Stimulated activated effector memory CD8-positive, alpha-beta T cell treated with anti-CD3 and anti-CD28 coated beads, Interleukin-12 subunit alpha, Interleukin-12 subunit beta, amount 100 ng/mL, for 72 hours (primary cell): ENCODE measurements around the gene UBE2D2.

Experiments used
- ATAC-seq: fragments of 150-1000 bp; cut with Tn5 transposase; 2 replicates; pipeline ENCODE4 v1.10.0; 2021
- DNase-seq, 2 donors: peaks; one replicate each; pipeline ENCODE4 v3.0.0; 2021 to 2022; ENCODE audit warnings: low spot score in 2 of 2
- H3K27ac Mint-ChIP-seq: one replicate; pipeline ENCODE4 v1.8.0; 2022; ENCODE audit warnings: mild to moderate bottlenecking, mixed read lengths
- H3K36me3 Mint-ChIP-seq: one replicate; pipeline ENCODE4 v1.8.0; 2022; ENCODE audit warnings: mild to moderate bottlenecking, mixed read lengths
- H3K4me1 Mint-ChIP-seq: one replicate; pipeline ENCODE4 v1.8.0; 2022; ENCODE audit warnings: mixed read lengths
- H3K4me3 Mint-ChIP-seq: one replicate; pipeline ENCODE4 v1.8.0; 2022; ENCODE audit warnings: mild to moderate bottlenecking, mixed read lengths
- H3K9me3 Mint-ChIP-seq: one replicate; pipeline ENCODE4 v1.8.0; 2022; ENCODE audit warnings: mixed read lengths

UBE2D2 gene

DNA sequence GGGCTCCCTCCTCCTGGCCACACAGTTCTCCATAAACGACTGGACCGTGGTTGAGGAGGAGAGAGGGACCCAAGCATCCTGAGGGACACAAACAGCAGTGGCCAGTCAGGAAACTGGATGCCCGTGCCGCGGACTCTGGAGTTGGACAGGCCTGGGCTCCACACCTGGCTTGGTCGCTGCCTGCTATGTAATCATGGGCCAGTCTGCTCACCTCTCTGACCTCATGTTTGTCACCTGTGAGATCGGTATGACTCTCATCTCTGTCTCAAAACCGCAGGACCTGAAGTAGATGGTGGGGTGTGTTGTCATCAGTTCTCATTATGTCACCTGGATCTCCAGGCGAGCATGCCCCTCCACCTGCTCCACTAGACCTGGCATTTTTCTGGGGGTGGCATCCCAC, 101.5 kb downstream of the UBE2D2 start:
- Mint-ChIP-seq H3K9me3 (no peaks in the 10 kb centered on the region), H3K4me1 (peaks cover 72% of the 10 kb centered on the region), H3K36me3 (peaks cover 4% of the 10 kb centered on the region), H3K4me3 (no peak overlapping the region), H3K27ac (peak overlapping the region; percentile 12)
- DNase-seq, result no peak
- peak; percentile 52 for ATAC-seq

DNA sequence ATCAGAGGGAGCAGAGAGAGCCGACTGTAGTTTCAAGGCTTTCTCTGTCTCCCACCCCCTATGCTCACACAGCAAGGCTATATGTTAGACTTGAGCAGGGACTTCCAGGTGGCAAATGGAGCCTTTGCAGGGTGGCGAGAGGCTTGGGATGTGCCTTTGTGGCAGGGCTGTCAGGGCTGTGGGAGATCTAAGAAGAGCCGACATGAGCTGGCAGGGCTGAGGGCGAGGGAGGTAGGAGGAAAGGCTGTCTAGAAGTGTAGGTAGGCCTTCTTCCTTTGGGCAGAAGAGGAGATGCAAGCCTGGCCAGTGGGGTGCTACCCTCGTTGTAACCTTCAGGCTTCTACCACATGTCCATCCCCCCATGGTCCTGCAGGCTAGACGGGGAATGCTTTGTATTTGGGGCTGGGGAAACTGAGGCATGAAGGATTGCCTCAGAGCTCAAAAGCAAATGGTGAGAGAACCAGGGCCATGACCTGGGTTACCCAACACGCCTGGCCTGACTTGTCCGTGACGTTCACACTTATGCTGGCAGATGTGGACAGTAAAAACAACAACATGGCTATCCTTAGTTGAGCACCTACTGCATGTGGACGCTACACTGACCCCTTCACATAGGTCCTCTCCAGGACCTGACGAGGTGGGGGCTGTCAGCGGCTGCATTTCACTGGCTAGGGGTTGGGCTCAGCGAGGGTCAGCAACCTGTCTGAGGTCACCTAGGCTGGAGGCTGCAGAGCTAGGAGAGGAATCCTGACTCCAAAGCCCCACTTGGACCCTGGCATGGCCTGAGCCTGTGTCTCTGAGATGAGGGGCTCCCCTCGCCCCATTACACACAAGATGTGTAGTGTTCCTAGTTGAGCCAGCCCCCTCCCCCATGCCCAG, 102.3 kb downstream of the UBE2D2 start:
- peak overlapping the region; percentile 12 for H3K27ac Mint-ChIP-seq
- peaks cover 69% of the 10 kb centered on the region for H3K4me1 Mint-ChIP-seq
- H3K36me3 Mint-ChIP-seq, result peaks cover 6% of the 10 kb centered on the region
- no peaks in the 10 kb centered on the region for H3K9me3 Mint-ChIP-seq
- no peak for ATAC-seq
- H3K4me3 Mint-ChIP-seq, result no peak overlapping the region
- DNase-seq, result no peak

DNA sequence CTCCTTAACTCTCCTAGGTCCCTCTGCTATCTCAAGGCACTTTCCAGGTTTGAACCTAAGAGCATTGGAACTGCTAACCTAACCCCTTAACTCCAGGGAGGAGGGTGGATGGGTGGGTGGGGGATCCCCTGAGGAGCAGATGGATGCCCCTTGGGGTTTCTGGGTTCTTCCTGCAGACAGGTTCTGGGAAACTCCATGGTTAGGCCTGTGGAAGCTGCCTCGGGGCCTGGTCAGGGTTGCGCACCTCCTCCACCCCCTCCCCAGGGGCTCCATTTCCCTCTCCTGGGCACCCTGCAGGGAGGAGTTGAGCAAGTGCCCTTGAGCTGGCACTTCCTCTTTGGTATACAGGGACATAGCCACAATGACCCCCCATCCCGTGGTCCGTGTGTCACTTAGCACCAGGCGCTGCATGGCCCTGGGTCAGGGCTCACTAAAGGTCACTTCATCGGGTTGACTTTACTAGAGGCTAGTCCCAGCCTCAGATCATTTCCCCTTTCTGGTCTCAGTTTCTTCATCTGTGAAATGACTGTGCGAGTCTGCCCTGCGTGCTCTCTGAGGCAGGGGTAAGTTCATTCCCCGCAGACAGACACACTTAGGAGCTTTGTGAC, 103.1 kb downstream of the UBE2D2 start:
- DNase-seq (no peak), ATAC-seq (peak; percentile 3)
- H3K36me3 Mint-ChIP-seq, result peaks cover 6% of the 10 kb centered on the region
- H3K4me3 Mint-ChIP-seq, result no peak overlapping the region
- peaks cover 67% of the 10 kb centered on the region for H3K4me1 Mint-ChIP-seq
- H3K27ac Mint-ChIP-seq, result no peak overlapping the region
- H3K9me3 Mint-ChIP-seq, result no peaks in the 10 kb centered on the region

DNA sequence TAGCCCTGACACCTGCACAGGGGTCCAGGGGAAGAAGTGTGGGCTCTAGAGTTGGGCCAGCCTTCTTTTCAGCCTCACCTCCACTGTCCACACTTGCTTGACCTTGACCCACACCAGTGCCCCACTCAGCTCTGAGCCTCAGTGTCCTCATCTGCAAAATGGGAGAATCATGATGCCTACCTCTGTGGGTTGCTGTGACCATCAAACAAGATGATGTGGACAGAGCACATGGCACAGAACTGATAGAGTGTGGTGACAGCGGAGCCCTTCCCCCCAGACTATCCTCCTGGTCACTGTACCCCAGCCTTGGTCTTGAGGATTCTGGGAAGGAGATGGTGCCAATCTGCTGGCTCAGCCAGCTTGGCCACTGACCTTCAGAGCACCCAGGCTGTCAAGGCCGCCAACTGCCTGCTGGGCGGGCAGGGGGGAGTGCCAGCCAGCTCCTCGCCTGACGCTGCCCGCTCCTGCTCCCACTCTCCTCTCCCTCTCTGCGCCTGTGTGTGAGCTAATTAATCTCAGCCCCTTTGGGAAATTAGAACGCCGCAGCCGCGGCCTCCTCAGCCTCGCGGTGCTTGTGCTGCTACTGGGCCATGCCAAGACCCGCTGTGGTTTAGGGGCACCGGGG, 103.7 kb downstream of the UBE2D2 start:
- no peak overlapping the region for H3K27ac Mint-ChIP-seq
- ATAC-seq (no peak), DNase-seq (no peak)
- H3K9me3 Mint-ChIP-seq, result no peaks in the 10 kb centered on the region
- H3K36me3 Mint-ChIP-seq, result peaks cover 6% of the 10 kb centered on the region
- H3K4me1 Mint-ChIP-seq, result peaks cover 73% of the 10 kb centered on the region
- H3K4me3 Mint-ChIP-seq, result no peak overlapping the region

DNA sequence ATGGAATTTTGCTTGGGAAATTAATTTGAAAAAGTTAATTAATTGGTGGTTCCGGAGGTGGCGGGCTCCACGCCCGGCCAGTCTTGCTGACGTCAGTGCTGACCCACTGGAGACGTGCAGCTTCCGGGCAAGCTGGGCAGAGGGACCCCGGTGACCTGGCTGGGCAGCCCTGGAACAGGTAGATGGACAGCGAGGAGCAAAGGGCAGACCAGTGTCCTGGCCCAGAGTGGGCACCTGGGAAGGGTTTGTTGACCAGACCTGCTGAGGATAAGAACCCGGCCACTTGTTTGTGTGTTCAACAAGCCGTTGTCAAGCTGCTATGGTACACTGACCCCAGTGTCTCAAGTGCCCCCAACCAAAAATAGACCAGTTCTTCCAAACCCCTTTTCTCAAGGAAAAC, 104.5 kb downstream of the UBE2D2 start:
- DNase-seq (no peak), ATAC-seq (no peak)
- Mint-ChIP-seq H3K36me3 (peaks cover 6% of the 10 kb centered on the region), H3K9me3 (no peaks in the 10 kb centered on the region), H3K27ac (peak overlapping the region; percentile 83), H3K4me3 (no peak overlapping the region), H3K4me1 (peaks cover 80% of the 10 kb centered on the region)

DNA sequence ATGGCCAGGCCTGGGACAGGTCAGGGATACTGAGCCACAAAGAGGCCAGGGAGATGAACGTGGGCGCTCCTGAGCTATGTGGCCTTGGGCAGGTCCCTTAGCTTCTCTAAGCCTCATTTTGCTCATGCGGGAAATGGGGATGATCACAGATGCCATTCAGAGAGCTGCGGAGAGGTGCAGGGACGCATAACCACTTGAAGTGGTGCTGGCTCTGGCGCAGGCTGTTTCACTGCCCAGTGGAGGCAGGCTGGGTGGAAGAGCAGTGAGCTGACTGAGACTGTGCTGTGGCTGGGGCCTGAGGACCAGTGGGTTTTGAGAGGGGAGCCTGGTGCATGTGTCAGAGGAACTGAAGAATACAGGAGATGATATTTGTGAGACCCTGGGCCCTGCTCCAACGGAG, 105.4 kb downstream of the UBE2D2 start:
- Mint-ChIP-seq H3K9me3 (no peaks in the 10 kb centered on the region), H3K36me3 (peaks cover 6% of the 10 kb centered on the region), H3K4me1 (peaks cover 84% of the 10 kb centered on the region), H3K27ac (peak overlapping the region; percentile 83), H3K4me3 (peak overlapping the region; percentile 72)
- ATAC-seq (no peak), DNase-seq (no peak)

DNA sequence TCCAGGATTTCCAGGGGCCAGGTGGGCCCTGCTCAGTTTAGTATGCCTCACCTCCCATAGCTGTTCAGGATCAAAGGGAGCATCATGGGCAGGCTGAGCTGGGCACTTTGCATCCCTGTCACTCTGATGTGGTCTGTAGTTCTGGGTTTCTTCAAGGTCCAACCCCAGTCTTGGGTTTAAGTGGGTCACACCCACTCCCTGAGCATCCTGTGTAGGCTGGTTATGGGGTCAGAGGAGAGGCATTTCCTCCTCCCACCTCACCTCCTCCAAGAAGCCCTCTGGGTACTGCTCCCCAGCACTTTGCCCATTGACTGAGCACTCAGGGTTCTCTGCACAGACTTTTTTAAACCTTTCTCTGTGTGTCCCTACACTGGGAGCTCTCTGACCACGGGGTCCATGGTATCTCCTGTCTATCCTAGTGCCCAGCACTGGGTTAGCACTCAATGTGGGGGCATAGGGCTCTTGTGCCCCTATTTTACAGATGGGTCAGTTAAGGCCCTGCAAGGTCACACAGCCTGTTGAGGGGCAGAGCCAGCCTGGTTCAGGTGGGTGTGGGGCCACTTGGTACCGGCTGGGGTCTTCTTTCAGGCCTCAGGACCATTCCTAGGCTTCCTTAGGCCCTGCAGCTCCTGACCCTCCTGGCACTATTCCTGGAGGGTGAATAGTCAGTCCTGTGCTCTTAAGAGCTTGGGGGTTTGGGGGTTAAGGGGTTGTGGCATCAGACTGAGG, 106.0 kb downstream of the UBE2D2 start:
- Mint-ChIP-seq H3K9me3 (no peaks in the 10 kb centered on the region), H3K4me1 (peaks cover 83% of the 10 kb centered on the region), H3K36me3 (peaks cover 6% of the 10 kb centered on the region), H3K27ac (peak overlapping the region; percentile 83), H3K4me3 (peak overlapping the region; percentile 72)
- ATAC-seq, result peak; percentile 33
- DNase-seq, result no peak

DNA sequence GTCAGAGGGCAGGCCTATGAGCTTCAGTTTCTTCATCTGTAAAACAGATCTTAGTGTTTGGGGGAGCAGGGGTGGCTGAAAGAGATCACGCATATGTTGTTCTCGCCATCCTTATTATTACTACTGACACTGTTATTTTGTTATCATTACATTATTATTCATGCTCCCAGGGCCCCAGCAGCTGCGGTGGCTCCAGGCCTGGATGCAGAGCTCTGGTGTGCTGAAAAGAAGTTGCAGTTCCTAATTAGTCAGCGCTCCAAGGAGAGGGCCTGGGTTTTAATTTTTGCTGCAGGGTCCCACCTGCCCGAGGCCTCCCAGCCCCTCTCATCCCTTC, 106.6 kb downstream of the UBE2D2 start:
- peaks cover 6% of the 10 kb centered on the region for H3K36me3 Mint-ChIP-seq
- no peak for DNase-seq

DNA sequence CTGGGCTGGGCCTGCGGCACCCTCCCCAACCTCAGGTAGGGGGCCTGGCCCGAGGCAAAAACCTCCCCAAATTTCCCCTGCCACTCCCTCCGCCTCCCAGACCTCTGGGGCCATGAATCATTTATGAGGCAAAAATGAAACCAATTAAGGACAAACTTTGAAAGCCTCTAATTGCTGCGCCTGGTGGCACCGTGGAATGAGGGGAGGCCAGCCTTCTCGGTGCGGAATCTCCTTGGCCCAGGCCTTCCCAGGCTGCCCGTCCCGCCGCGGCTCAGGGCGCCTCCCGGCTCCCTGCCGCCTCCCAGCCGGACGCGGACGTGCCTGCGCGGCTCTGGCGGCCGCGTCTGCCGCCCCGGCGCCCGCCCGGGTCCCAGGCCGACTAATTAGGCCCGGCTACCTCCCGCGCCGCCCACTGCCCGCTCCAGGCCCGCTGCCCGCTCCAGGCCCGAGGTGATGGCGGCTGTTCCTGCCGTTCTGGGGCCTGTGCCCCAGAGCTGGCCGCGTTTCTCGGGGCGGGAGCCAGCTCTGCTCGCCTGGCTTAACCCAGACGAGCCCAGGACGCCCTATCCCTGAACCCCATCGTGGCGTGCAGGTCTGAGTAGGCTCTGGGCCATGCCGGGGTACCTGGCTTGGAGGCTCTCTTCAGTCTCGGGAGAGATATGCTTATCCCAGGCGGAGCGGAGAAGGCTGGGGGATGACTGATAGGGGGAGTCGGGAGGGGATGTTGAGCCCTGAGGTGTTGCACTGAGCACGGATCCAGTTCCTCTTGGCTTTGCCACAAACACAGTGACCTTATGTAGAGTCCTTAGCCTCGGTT, 107.1 kb downstream of the UBE2D2 start:
- Mint-ChIP-seq H3K27ac (peak overlapping the region; percentile 83), H3K36me3 (peaks cover 6% of the 10 kb centered on the region), H3K4me3 (peak overlapping the region; percentile 72), H3K9me3 (no peaks in the 10 kb centered on the region), H3K4me1 (peaks cover 80% of the 10 kb centered on the region)
- ATAC-seq (peak; percentile 53), DNase-seq (peak; percentile 30 to 80)

More for the DNA sequence above, 106.6 kb downstream of the UBE2D2 start:
- Mint-ChIP-seq H3K4me3 (peak overlapping the region; percentile 72), H3K27ac (peak overlapping the region; percentile 83), H3K9me3 (no peaks in the 10 kb centered on the region), H3K4me1 (peaks cover 83% of the 10 kb centered on the region)
- ATAC-seq, result no peak

DNA sequence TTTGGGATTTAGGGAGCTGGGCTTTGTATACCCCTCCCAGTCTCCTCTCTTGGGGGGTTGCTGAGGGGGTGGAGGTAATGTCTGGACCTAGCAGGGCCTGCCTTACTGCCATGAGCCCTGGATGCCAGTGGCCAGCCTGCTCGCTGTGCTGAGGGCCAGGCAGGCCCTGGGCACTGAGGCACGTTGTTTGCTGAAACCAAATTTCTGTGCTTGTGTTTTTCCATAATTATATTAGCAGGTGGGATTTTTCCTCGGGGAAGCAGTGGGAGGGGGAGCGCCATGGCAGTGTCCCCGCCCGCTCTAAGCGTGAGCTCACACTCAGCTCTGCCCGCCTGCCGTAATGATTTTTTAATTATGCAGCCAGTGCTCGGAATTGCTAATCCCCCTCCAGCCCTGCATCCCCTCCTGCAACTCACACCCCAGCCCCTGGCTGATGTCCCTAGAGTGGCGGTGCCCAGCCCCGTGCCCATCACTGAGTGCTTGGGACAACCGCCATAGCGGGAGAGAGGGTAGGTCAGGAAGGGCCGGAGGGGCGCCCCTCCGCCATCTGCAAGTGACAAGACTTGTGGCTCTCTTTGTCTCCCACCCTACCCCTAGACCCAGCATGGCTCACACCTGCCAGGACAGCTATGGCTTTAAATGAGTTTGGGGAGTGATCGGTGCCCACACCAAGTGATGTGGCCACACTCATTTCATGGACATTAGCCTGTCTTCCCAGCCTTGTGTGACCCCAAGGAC, 108.0 kb downstream of the UBE2D2 start:
- Mint-ChIP-seq H3K4me3 (peak overlapping the region; percentile 72), H3K36me3 (peaks cover 6% of the 10 kb centered on the region), H3K4me1 (peaks cover 74% of the 10 kb centered on the region), H3K27ac (peak overlapping the region; percentile 83), H3K9me3 (no peaks in the 10 kb centered on the region)
- no peak for DNase-seq
- no peak for ATAC-seq

DNA sequence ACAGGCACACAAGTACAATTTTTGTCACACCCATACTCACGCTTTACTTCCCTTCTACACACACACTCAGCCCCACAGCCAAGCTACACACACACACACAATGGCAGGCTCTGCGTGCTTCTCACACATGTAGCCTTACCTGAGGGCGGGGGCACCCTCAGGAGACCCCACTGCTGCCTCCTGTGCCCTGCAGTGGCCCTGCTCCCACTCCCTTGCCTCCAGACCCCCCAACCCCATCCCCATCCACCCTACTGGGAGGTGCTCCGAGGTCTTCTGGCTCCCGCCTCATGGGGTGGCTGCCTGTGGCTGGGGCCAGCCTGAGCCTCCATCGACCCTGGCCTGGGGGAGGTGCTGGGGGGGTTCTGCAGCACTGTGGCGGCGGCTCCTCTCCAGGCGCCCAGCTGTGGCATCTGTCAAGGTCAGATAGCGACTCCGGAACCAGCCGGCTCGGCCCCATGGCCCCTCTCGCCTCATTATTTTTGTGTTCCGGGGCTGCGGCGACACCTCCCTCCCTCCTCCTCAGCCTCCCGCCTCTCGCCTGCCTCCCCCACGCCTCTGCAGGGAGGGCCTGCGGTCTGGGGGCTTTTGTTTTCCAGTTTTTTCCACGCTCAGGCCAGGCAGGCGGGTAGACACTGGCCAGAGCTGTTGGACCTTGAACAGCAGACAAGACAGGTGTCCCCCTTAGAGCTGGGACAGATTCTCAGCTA, 108.7 kb downstream of the UBE2D2 start:
- DNase-seq (peak in 1 of 2 donors; percentile 70), ATAC-seq (peak; percentile 22)
- Mint-ChIP-seq H3K4me1 (peaks cover 69% of the 10 kb centered on the region), H3K27ac (peak overlapping the region; percentile 83), H3K4me3 (peak overlapping the region; percentile 72), H3K9me3 (no peaks in the 10 kb centered on the region), H3K36me3 (peaks cover 6% of the 10 kb centered on the region)

DNA sequence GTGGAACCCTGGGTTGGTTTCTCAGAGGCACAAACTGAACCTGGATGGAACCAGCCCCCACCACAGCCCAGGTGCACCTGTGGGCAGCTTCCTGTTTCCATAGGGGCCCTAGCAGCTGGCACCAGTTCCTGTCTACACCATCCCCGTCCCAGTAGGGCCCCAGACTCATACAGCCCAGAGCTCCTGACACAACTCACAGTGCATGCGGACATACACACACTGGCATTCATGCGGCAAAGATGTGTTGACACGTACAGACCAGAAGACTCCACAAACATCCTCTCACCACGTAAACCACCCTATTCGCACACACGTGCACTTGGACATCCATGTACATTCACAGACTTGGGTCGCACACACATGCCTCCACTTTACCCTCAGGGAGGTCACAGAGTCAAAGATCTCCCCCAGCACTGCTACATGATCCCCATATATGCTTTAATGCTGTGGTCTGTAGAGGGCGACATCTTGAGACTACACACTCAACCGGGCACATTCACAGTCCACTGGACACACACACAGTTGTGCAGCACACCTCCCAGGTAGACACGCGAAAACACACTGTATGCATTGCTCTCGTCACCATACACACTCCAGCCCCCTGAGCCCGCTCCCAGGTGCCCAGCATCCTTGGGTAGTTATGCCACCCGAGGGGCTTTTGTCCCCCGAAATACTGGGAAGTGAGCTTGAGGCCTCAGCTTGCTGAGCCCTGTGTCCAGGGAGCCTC, 109.4 kb downstream of the UBE2D2 start:
- Mint-ChIP-seq H3K36me3 (peaks cover 6% of the 10 kb centered on the region), H3K9me3 (no peaks in the 10 kb centered on the region), H3K27ac (peak overlapping the region; percentile 83), H3K4me1 (peaks cover 68% of the 10 kb centered on the region), H3K4me3 (peak overlapping the region; percentile 72)
- DNase-seq (peak in 1 of 2 donors; percentile 69), ATAC-seq (peak; percentile 57)
